CMK (cell line): ENCODE results near the gene MAP3K10.

Source experiments
- DNase-seq: peaks from one replicate; pipeline ENCODE4 v3.0.0-alpha.2; 2010; ENCODE audit warnings: low read depth

The MAP3K10 gene

GRCh38 chr19:40249781-40250180, 58.6 kb downstream of the MAP3K10 start:
- DNase-seq: no peak

GRCh38 chr19:40251244-40251643, 60.0 kb downstream of the MAP3K10 start:
- DNase-seq: no peak

- no peak for DNase-seq
Measured at GRCh38 chr19:40251991-40252390, 60.8 kb downstream of the MAP3K10 start.

GRCh38 chr19:40252395-40252794, 61.2 kb downstream of the MAP3K10 start:
- no peak for DNase-seq

- no peak for DNase-seq
Measured at GRCh38 chr19:40253611-40254092, 62.4 kb downstream of the MAP3K10 start.

GRCh38 chr19:40254714-40255418, 63.6 kb downstream of the MAP3K10 start:
- DNase-seq: no peak

- DNase-seq: no peak
Measured at GRCh38 chr19:40255619-40256166, 64.5 kb downstream of the MAP3K10 start.

GRCh38 chr19:40256512-40256911, 65.3 kb downstream of the MAP3K10 start:
- no peak for DNase-seq

GRCh38 chr19:40257096-40257517, 65.9 kb downstream of the MAP3K10 start:
- no peak for DNase-seq

- DNase-seq: no peak
Measured at GRCh38 chr19:40261631-40262030, 70.4 kb downstream of the MAP3K10 start.

GRCh38 chr19:40262422-40262821, 71.2 kb downstream of the MAP3K10 start:
- no peak for DNase-seq

- no peak for DNase-seq
Measured at GRCh38 chr19:40263440-40264313, 72.5 kb downstream of the MAP3K10 start.

- no peak for DNase-seq
Measured at GRCh38 chr19:40264314-40265054, 73.3 kb downstream of the MAP3K10 start.
